ENCODE data around the gene ZNF586. TPM values are rescaled to one million over a fixed set of nuclear protein-coding genes. Genes with fewer than 3 reads are reported as not detected.

The ZNF586 gene
- total and polyA plus RNA-seq, 4 donors = 2.3 to 11.8 (median 6.7) TPM

- Histone ChIP-seq H3K9ac (ENCODE audit: low read depth in 1 of 2, low read length in 2 of 2) (no peak overlapping the region), H3K36me3 (ENCODE audit: control insufficient read depth in 4 of 4, insufficient read depth in 3 of 4, low read depth in 1 of 4, low read length in 3 of 4) (peaks cover 2 to 56% (median 47%) of the 10 kb centered on the region in 4 donors), H3K4me3 (ENCODE audit: low read depth in 1 of 3, low read length in 3 of 3) (peak overlapping the region in 2 of 3 donors; percentile 49 to 54), H3K27ac (ENCODE audit: low read depth in 1 of 2, low read length in 2 of 2) (no peak overlapping the region), H3K9me3 (ENCODE audit: control insufficient read depth in 4 of 4, low read length in 3 of 4) (peaks cover 1 to 43% (median 24%) of the 10 kb centered on the region in 4 donors), H3K4me1 (ENCODE audit: control insufficient read depth in 4 of 4, insufficient read depth in 4 of 4, low read length in 3 of 4) (no peaks in the 10 kb centered on the region), H3K27me3 (ENCODE audit: control insufficient read depth in 4 of 4, insufficient read depth in 4 of 4, low read length in 3 of 4) (no peaks in the 10 kb centered on the region)
- no peak for TF ChIP-seq CTCF (IDR thresholded peaks at IDR 0.05; ENCODE audit: low read depth, low read length, missing input control)
- TF ChIP-seq EGR1 (IDR thresholded peaks at IDR 0.05; ENCODE audit: low read depth in 2 of 2) = no peak
- no peak for TF ChIP-seq TAF1 (conservative IDR thresholded peaks at IDR 0.05)
- TF ChIP-seq RAD21 (IDR thresholded peaks at IDR 0.05) = no peak
- TF ChIP-seq HNF4G (IDR thresholded peaks at IDR 0.05) = no peak
- TF ChIP-seq NR2F2 (IDR thresholded peaks at IDR 0.05) = no peak
- TF ChIP-seq FOXA2 (IDR thresholded peaks at IDR 0.05) = no peak
- no peak for TF ChIP-seq RXRA (IDR thresholded peaks at IDR 0.05)
- no peak for TF ChIP-seq JUND (IDR thresholded peaks at IDR 0.05)
- TF ChIP-seq FOXA1 (IDR thresholded peaks at IDR 0.05) = no peak
- no peak for TF ChIP-seq ATF3 (IDR thresholded peaks at IDR 0.05)
- WGBS = 99% methylated on average over 10 of the region's 10 CpGs
- DNase-seq (ENCODE audit: low spot score) = no peak
Observed at GRCh38 chr19:57779220-57779845, 9.9 kb downstream of the ZNF586 start.

- Histone ChIP-seq H3K27me3 (ENCODE audit: control insufficient read depth in 4 of 4, insufficient read depth in 4 of 4, low read length in 3 of 4) (no peaks in the 10 kb centered on the region), H3K27ac (ENCODE audit: low read depth in 1 of 2, low read length in 2 of 2) (no peak overlapping the region), H3K4me3 (ENCODE audit: low read depth in 1 of 3, low read length in 3 of 3) (peak overlapping the region in 2 of 3 donors; percentile 14 to 53), H3K36me3 (ENCODE audit: control insufficient read depth in 4 of 4, insufficient read depth in 3 of 4, low read depth in 1 of 4, low read length in 3 of 4) (peaks cover 0 to 32% (median 13%) of the 10 kb centered on the region in 4 donors), H3K9ac (ENCODE audit: low read depth in 1 of 2, low read length in 2 of 2) (no peak overlapping the region), H3K4me1 (ENCODE audit: control insufficient read depth in 4 of 4, insufficient read depth in 4 of 4, low read length in 3 of 4) (no peaks in the 10 kb centered on the region), H3K9me3 (ENCODE audit: control insufficient read depth in 4 of 4, low read length in 3 of 4) (peaks cover 0 to 23% (median 4%) of the 10 kb centered on the region in 4 donors)
- no peak for TF ChIP-seq SP1 (IDR thresholded peaks at IDR 0.05)
- TF ChIP-seq REST (IDR thresholded peaks at IDR 0.05) = no peak
- no peak for TF ChIP-seq JUND (IDR thresholded peaks at IDR 0.05)
- no peak for TF ChIP-seq MAX (IDR thresholded peaks at IDR 0.05)
- no peak for TF ChIP-seq NR2F2 (IDR thresholded peaks at IDR 0.05)
- no peak for TF ChIP-seq HNF4A (conservative IDR thresholded peaks at IDR 0.05)
- no peak for TF ChIP-seq GABPA (IDR thresholded peaks at IDR 0.05 in 1 of 2, conservative IDR thresholded peaks at IDR 0.05 in 1 of 2)
- TF ChIP-seq HNF4G (IDR thresholded peaks at IDR 0.05) = no peak
- no peak for TF ChIP-seq ZBTB33 (IDR thresholded peaks at IDR 0.05)
- no peak for TF ChIP-seq TAF1 (conservative IDR thresholded peaks at IDR 0.05)
- TF ChIP-seq RAD21 (IDR thresholded peaks at IDR 0.05) = no peak
- TF ChIP-seq FOXA2 (IDR thresholded peaks at IDR 0.05) = no peak
- no peak for TF ChIP-seq CTCF (IDR thresholded peaks at IDR 0.05; ENCODE audit: low read depth, low read length, missing input control)
- no peak for TF ChIP-seq ATF3 (IDR thresholded peaks at IDR 0.05)
- DNase-seq (ENCODE audit: low spot score) = no peak
- 94% methylated on average over 38 of the region's 38 CpGs for WGBS
Observed at GRCh38 chr19:57786286-57786685, 16.8 kb downstream of the ZNF586 start.

Data from liver (tissue), 9 donors.